HG03565 (cell line): Measurements from ENCODE around the gene CPNE2.
"Not testable (repeated sequence)": the region's sequence is repeated elsewhere in the genome, so short reads cannot be mapped to it uniquely, and the experiment has no call there.

Source experiments
- ATAC-seq: cut with Tn5 transposase; IDR thresholded peaks from one replicate; pipeline ENCODE4 v1.9.1; 2021; ENCODE audit warnings: mild to moderate bottlenecking, moderate library complexity; ENCODE audit not compliant: unreplicated experiment

The CPNE2 gene

DNA sequence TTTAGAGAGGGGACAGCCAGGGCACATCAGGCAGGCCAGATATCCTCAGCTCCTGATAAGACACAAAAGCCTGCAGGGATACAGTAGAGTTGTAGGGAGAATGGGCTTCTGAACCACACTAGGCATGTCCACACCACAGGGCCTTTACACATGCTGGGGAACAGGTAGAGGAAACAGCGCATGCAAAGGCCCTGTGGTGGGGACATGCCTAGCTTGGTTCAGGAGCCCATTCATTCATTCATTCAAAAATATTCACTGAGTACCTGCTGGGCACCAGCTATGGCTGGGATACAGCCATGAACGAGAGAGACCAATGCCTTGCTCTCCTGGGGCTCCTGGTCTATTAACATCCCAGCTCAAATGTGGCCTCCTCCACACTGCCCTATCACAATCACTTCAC lies 4.4 kb downstream of the CPNE2 start:
- ATAC-seq, result no peak

DNA sequence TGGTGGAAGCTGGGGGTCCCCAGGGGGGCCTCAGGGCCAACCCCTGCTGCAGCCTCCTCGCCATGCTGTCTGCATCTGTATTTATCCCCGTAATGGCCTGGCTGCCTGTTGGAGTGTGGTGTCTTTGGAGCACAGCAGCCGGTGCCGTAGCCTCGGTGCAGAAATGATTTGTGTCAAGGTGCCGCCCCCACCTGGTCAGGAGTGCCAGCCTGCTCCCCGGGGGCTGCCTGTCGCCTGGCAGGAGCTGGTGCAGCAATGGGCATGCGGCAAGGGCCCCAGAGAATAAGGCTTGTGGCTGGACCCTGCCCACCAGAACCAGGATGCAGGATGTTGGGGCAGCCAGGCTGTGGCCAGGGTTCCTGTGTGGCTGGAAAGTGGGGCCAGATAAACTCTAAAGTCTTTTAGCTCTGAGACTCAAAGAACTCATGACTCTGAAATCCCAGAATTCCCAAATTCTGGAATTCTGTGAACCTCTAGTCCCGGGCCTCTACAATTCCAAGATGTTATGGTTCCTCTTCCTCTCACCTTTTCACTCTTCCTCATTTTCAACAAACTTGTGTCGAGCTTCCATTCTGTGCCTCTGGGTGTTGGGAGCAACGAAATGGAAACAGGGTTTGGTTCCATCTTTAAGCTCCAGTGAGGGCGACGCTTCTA lies 5.9 kb downstream of the CPNE2 start:
- no peak for ATAC-seq

DNA sequence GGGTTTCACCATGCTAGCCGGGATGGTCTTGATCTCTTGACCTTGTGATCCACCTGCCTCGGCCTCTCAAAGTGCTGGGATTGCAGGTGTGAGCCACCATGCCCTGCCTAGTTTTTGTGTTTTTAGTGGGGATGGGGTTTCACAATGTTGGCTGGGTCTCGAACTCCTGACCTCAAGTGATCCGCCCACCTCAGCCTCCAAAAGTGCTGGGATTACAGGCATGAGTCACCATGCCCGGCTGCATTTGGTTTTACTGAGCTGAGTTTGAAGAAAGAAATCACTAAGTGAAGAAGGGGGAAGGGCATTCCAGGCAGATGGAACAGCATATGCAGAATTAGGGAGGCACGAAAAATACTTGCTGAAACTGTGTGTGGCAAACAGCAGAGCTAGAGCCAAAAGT lies 7.6 kb downstream of the CPNE2 start:
- not testable (repeated sequence) for ATAC-seq

DNA sequence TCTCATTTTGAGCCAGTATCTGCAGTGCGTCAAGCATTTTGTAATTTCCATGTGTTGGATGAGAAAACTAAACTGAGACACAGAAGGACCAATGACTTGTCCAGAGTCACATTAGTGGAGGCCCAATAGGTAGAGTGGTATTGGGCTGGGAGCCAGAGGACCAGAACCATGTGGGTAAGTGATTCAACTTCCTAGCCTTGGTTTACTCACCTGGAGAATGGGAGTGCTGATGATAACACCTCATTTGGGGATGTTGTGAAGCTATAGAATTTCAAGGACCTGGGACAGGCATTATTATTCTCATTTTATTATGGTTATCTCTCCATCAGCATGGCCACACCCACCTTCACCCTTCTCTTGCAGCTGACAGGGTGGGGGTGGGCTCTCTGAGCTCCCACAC lies 8.1 kb downstream of the CPNE2 start:
- no peak for ATAC-seq

DNA sequence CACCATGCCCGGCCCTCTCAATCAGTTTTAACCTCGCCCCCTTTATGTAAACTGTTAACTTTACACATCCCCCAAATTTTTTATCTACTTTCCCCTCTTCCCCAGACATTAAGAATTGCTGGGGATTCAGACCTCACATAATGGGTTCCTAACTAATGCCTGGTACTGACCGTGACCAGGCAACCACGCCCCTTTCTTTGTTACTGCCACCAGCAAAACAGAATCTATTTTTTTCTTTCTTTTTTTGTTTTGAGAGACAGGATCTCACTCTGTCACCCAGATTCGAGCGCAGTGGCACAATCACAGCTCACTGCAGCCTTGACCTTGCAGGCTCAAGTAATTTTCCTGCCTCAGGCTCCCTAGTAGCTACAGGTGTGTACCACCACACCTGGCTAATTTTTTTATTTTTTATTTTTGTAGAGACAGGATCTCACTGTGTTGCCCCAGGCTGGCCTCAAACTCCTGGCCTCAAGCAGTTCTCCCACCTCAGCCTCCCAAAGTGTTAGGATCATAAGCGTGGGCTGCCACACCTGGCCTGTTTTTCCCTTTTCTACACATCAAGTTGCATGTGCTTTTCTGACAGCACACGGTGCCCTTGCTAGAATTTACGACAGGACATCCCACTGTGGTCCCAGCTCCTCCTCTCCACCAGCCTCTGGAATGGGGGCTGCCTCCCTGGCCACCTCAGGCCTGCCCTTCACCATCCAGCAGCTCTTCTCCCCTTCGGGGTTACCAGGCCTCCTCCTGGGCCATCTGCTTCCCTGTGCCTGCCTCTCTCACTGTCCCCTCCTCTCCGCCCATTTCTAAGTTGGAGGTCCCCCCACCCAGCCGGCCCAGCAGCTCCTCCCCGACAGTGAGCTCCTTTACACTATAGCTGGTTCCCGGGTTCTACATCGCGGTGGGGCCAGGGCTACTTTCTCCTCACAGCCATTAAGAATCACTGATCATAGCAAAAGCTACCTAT lies 10.8 kb downstream of the CPNE2 start:
- no peak for ATAC-seq

DNA sequence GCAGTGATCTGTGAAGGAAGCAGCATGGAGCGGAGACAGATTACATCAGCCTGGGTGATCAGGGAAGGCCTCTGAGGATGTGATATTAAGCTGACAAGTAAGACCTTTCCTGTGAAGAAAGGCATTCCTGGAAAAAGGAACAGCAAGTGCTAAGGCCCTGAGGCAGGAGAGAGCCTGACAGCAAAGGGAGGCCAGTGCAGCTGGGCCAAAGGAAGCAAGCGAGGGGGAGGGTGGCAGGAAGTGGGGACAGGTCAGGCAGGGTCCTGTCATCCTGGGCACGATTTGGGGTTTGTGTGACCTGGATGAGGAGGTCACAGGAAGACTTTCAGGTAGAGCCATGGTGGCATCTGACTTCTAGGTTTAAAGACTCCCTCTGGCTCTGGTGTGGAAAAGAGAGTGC lies 12.3 kb downstream of the CPNE2 start:
- no peak for ATAC-seq

DNA sequence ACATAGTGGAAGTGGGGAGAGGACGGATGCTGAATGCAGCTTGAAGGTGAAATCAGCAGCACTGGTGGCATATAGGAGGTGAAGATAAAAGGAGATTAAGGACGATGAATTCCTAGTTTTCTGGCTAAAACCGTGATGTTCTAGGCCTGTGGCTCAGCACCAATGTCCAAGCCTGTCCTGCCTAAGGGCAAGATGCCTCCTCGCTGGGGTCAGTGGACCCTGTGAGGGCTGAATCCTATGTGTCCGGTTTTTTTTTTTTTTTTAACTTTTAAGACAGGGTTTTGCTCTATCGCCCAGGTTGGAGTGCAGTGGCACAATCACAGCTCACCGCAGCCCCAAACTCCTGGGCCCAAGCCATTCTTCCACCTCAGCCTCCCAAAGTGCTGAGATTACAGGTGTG lies 12.8 kb downstream of the CPNE2 start:
- no peak for ATAC-seq

DNA sequence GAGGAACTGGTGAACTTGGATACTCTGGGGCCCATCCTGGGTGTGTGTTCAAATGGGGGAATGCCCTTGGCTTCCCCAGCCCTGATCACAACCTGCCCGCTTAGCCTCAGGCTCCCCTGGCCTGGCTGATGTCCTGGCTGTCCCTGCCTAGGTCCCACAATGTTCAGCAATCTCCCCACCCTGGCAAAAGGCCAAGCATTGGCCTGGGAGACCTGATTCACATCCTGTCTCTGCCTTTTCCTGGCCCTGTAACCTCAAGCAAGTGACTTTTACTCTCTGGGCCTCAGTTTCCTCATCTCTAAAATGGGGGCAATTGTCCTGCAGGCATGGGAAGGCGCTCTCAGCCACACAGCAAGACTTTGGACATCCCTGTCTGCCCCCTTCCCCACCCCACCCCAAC lies 14.4 kb downstream of the CPNE2 start:
- no peak for ATAC-seq

DNA sequence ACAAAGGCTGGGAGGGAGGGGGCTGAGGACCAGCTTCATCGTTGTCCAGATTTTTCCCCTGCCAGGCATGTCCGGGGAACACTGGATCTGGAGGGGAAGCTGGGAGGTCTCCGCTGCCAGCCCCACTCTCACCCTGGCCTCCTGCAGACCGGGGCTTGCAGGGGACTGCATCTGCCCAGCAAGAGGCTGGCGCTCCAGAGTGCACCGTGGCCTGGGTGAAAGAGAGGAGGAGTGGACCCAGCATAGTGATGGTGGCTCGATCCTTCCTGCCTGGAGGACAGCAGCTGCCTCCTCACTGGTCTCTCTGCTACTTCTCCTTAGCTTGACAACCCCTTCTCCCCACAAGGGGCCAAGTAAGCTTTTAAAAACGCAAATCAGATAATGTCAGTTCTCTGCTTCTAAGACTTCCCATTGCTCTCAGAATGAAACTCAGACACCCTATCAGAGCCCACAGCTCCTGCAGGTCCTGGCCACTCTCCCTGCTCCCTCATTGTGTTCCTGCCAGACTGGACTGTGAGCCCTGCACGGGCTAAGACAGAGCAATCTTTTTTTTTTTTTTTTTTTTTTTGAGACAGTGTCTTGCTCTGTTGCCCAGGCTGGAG lies 15.0 kb downstream of the CPNE2 start:
- no peak for ATAC-seq

DNA sequence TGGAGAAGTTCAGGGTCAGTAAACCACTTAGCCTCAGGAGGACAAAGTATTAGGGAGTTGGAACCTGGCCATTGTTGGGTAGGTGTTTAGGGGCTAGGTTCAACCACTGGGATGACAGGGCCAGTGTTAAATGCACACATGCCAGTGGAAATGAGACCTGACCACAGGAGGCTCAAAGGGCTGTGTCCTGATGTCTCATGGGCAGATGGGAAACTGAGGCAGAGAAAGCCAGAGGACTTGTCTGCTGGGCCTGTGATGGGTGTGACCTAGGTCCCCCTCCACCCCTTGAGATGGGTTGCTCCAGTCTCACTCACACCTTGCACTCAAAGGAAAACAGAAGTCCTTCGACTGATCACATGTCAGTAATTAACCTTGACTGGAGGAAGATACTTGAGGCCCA lies 16.0 kb downstream of the CPNE2 start:
- ATAC-seq, result no peak

DNA sequence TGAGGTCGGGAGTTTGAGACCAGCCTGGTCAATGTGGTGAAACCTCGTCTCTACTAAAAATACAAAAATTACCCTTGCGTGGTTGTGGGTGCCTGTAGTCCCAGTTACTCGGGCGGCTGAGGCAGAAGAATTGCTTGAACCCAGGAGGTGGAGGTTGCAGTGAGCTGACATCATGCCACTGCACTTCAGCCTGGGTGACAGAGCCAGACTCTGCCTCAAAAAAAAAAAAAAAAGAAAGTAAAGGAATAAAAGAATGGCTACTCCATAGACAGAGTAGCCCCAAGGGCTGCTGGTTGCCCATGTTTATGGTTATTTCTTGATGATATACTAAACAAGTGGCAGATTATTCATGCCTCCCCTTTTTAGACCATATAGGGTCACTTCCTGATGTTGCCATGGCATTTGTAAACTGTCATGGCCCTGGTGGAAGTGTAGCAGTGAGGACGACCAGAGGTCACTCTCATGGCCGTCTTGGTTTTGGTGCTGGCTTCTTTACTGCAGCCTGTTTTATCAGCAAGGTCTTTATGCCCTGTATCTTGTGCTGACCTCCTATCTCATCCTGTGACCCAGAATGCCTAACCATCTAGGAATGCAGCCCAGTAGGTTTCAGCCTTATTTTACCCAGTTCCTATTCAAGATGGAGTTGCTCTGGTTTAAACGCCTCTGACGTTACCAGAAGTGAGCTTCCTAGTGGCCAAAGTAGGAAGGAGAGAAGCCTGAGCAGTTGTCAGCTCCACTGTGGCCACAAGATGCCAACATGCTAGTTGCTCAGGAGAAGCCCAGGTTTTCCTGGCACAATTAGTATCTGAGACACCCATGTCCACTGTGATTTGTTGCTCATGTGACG lies 17.1 kb downstream of the CPNE2 start:
- ATAC-seq, result not testable (repeated sequence)

DNA sequence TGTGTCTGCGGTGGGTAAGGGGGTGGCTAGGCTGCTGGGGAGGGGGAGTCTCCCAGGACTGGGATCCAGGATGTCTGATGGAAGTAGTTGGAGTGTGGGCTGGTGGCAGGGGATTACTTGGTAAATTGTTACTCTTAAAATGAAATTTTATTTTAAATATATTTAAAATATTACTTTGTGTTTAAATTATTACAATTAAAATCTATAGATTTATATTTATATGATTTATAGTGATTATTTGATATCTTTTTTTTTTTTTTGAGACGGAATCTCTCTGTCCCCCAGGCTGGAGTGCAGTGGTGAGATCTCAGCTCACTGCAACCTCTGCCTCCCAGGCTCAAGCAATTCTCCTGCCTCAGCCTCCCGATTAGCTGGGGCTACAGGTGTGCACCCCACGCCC lies 18.6 kb downstream of the CPNE2 start:
- ATAC-seq, result no peak

DNA sequence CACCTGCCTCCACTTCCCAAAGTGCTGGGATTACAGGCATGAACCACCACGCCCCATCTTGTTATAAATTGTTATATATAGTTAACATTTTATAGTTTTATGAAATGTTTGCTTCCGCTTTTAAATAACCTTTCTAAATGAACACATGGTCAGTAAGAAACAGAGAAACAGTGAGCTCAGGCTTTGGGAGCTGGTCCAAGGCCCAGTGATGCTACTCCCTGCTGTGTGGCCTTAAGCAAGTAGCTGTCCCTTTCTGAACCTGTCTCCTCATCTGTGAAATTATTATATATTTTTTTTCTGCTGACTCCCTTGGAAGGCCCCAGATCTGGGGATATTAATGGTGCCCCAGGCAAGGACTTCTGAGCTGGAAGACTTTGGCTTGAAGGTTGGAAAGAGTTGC lies 19.0 kb downstream of the CPNE2 start:
- no peak for ATAC-seq

DNA sequence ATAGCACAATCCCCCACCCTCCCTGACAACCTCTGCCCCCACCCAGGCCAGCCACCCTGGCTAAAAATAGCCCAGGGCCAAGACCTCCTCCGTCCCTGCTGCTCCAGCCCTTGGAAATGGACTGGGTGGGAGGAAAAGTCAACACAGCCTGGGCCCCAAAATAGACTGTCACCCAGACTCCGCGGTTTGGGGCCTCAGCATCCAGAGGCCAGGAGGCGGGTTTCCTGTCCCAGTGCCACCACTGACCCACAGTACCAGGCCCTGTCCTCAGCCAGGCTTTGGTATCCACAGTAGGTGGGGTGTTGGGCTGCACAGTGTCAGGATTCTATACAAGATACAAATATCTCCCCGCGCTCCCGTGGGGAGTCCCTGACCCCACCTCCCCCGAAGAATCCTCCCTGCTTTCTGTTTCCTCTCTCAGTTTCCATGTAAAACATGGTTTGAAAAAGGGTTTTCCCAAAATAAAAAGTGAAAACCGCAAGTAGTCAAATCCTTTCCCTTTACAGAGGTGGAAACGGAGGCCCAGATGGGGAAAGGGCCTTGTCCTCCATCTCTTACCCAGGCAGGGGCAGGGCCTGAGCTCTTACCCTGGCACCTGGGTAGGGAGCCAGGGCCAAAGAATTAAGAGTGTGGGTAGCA lies 20.1 kb downstream of the CPNE2 start:
- no peak for ATAC-seq

DNA sequence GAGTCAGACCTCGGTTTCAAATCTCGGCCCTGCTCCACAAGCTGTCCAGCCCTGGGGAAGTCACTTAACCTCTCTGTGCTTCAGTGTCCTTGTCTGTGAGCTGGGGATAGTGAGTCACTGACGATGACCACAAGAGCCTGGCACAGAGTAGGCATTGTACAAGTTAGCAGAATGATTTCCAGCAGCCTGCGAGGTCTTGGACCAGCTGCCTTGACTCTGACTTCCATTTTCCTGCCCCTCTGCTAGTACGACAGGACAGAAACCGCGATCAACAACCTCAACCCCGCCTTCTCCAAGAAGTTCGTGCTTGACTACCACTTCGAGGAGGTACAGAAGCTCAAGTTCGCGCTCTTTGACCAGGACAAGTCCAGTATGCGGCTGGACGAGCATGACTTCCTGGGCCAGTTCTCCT lies 20.7 kb downstream of the CPNE2 start:
- no peak for ATAC-seq

DNA sequence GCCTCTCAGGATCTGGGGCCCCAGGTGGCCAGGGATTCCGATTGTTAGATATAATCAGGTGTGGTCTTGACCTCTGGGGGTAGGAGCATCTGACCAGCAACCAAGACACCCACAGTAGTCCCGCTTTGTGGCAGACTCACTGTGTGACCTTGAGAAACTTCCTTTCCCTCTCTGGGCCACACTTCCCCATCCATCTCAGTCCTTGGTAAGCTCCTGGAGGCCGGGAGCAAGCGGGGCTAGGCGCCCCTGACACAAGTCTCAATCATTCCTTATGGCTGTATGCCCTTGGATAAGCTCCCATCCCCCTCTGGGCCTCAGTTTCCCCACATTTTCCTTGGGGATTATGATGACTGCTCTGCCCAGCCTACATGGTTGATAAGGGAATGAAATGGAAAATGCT lies 21.3 kb downstream of the CPNE2 start:
- no peak for ATAC-seq

DNA sequence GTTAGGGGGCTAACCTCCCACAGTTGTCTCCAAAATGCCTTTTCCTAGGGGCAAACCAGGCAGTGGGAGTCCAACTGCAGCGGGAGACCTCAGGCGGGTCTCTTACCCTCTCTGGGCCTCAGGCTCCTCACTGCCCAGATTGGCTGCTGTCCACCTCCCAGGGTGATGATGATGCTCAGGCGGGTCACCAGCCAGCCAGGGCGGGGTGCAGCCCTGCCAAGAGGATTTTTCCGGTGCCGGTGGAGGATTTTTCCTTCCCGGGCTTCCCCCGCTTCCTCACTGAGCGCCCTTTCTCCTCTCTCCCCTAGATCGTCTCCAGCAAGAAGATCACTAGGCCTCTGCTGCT lies 22.8 kb downstream of the CPNE2 start:
- ATAC-seq, result no peak

DNA sequence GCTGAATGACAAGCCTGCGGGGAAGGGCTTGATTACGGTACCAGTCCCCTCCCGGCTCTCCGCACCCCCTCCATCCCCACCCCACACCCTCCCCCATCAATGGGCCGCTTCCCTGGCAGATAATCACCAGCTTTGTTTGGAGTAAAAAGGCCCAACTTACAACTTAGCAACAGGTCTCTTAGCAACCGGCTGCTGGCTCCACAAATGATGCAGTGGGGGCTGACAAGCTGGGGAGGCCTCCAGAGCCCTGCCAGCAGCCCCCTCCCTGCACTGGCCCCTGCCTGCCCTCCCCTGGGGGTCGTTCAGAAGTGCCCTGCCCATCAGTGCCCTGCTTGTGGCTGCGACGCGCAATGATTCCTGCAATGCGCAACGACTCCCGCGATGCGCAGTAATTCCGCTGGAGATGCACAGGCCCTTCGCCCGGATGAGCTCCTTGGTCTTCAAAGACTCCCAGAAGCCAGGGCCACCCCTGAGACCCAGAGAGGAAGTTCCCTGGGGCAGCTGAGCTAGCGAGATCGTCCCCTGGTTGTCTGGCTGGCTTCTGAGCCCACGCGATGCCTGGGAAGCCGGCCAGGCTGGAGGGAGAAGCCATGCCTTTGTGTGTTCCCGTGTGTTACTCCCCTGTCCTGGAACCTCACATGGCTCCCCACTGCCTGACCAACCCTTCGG lies 23.3 kb downstream of the CPNE2 start:
- no peak for ATAC-seq

DNA sequence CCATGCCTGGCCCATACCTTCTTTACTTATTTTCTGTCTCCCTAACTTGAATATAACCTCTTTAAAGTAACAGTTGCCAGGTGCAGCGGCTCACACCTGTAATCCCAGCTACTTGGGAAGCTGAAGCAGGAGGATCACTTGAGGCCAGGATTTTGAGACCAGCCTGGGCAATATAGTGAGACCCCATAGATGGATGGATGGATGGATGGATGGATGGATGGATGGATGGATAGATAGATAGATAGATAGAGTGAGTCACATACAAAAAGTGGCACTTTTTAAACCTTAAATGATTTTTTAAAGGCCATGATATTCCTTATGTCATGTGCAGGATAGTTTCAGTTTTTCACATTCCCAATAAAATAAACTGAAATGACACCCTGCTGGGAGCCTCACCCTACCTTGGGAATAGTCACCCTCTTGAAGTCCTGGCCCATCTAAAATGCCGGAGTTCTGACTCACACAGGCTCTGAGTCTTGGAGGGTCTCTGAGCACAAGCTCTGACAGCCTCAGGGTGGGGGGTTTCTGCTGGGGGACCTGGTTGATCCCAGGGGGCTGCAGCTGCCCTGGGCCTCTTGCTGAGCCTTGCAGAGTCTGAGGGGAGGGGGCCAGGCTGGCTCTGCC lies 26.2 kb downstream of the CPNE2 start:
- no peak for ATAC-seq
